NCI-H187 treated with DMSO at 0.1 percent for 48 hours (cell line): Measurements from ENCODE around the gene ARPC4.
"Not testable (repeated sequence)": the region's sequence is repeated elsewhere in the genome, so short reads cannot be mapped to it uniquely, and the experiment has no call there.

ENCODE experiments used
- DNase-seq: peaks from one replicate; lab custom pipeline; 2025; lab: John Stamatoyannopoulos, UW

The ARPC4 gene

DNA sequence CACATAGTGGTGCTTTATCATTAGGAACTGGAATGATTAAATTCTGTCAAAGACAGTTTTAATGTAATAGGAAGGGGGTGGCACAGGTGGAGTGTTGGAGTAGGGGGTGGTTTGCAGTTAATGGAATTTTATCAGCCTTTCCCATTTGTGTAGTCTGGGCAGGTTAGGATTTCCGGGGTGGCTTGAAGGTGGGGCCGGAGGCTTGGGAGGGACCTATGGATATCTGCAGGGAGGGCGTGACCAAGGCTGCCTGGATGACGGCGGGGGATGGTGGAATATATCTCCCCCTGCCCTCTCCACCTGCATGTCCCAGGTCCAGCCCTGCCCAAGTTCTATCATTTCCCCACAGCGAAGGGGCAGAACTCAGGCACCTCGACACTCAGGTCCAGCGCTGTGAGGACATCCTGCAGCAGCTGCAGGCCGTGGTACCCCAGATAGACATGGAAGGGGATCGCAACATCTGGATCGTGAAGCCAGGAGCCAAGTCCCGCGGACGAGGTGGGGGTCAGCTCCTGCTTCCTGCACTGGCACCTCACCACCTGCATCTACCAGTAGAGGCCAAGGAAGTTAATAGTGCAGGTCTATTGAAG lies 32.7 kb downstream of the ARPC4 start:
- no peak for DNase-seq

DNA sequence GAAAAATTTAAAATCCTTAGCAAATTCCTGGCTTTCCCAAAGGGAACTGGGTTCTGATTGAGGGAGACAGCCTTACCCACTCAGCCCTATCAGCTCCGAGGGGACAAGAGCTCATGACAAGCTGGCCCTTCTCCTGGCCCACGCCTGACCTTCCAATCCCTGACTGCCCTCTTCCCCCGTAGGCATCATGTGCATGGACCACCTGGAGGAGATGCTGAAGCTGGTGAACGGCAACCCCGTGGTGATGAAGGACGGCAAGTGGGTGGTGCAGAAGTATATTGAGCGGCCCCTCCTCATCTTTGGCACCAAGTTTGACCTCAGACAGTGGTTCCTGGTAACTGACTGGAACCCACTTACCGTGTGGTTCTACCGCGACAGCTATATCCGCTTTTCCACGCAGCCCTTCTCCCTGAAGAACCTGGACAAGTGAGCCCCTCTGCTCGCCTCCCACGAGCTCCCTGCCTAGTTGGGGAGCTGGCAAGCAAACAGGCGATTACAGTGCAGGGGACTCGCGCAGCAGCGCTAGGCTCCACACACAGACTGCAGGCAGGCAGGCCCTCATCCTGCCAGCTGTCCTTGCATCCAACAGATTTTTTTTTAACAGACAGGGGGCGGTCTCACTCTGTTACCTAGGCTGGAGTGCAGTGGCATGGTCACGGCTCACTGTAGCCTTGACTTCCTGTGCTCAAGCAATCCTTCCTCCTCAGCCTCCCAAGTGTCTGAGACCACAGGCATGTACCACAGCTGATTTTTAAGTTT lies 34.1 kb downstream of the ARPC4 start:
- no peak for DNase-seq

DNA sequence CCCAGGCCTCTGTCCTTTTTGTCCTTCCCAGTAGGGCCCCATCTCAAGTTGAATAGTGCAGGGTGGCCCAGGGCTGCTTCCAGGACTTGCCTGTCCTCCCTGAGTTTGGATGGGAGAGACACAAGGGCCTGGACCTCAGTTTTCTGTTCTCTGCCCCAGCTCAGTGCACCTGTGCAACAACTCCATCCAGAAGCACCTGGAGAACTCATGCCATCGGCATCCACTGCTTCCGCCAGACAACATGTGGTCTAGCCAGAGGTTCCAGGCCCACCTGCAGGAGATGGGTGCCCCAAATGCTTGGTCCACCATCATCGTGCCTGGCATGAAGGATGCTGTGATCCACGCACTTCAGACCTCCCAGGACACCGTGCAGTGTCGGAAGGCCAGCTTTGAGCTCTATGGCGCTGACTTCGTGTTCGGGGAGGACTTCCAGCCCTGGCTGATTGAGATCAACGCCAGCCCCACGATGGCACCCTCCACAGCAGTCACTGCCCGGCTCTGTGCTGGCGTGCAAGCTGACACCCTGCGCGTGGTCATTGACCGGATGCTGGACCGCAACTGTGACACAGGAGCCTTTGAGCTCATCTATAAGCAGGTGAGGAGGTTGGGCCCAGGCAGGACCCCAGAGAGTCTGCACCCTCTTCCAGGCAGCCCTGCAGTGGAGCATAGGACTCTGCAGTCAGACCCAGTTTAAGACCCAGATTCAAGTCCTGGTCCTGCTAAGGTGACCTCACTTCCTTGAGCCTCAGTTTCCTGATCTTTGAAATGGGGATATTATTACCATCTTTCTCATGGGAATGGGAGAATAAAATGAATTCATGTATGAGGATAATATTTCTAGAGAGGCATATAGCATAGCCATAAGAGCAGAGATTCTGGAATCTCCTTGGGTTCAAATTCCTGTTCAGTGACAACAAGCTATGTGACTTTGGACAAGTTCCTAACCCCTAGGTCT lies 36.2 kb downstream of the ARPC4 start:
- DNase-seq = no peak

DNA sequence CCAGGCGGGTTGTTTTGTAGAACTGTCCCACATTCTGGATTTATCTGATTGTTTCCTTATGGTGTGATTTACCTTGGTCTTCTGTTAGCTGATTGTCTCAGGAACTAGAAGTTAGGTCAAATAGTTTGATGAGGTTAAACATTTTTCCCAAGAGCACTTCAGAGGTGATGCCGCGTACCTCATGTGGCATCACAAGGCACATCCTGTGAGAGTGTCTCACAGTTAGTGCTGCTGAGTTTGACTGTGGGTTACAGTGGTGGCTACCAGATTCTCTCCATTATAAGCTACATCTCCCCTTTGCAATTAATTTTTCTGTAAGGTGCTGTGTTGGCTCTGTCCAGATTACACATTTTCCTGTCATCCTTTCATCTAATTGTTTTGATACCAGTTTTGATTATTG lies 38.4 kb downstream of the ARPC4 start:
- DNase-seq = no peak

DNA sequence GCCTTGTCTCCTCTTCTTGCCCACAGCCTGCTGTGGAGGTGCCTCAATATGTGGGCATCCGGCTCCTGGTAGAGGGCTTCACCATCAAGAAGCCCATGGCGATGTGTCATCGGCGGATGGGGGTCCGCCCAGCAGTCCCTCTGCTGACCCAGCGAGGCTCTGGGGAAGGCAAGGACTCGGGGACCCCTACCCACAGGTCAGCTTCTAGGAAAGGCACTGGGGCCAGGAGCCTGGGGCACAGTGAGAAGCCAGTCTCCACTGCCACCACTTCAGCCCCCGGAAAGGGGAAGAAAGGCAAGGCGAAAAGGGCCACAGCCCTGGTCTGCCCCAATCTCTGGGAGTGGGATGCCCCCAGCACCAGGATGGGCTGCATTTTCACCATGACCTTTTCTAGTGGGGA lies 40.2 kb downstream of the ARPC4 start:
- no peak for DNase-seq

DNA sequence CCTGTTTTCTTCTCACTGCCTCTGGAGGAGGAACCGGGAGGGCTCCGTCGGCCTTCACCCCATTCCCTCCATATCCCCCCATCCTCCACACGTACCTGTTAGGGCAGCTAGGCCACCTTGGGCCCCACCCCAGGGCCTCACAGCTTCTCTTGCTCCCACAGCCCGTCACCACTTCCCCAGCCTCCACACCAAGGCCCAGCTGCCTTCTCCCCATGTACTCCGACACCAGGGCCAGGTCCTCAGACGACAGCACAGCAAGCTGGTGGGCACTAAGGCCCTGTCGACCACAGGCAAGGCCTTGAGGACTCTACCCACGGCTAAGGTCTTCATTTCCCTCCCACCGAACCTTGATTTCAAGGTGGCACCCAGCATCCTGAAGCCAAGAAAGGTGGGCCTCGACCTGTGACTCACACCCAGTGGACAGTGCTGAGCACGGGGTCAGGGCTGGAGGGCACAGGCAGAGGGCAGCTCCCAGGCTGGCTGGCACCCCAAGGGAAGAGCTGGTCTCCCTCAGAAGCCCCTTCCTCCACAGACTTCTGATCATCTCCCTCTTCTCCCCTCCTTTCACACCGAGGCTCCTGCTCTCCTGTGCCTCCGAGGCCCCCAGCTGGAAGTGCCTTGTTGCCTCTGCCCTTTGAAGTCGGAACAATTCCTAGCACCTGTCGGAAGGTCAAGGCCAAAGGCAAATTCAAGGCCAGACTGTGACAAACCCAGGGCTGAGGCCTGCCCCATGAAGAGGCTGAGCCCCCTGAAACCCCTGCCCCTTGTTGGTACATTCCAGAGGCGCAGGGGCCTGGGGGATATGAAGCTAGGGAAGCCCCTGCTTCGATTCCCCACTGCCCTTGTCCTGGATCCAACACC lies 41.9 kb downstream of the ARPC4 start:
- DNase-seq = no peak

DNA sequence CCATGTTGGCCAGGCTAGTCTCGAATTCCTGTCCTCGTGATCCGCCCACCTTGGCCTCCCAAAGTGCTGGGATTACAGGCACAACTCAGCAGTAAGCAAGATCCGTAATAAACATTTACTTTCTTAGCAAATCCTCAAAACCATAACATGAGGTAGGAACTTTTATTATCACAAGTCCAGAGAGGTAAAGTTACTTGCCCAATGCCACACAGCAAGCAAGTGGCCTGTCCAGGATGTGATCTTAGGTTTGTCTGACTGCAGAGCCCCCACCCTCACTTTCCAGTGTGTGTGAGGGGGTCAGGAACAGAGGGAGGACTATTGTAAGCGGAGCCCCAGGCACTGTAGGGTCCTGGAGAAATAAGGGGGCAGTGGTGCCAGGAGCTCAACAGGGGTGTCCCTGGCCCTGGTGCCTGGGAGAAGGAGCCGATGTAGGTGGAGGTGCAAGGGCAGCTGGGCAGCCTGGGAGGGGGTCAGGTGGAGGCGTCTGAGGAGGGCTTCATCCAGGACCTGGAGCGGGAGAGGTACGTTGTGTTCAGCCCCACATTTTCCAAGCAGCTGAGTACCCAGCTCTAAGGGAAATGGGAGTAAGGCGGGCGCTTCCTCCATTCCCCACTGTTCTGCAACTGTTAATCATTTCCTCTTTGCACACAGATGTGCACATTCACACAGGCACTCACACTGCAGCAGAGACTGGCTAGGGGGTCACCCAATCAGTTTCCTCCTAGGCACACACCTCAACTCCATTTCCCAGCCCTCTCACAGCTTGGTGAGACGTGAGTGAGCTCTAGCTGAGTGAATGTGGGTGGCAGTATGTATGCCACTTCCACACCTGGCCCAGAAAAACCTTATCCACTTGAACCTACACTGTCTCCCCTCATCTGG lies 45.1 kb downstream of the ARPC4 start:
- no peak for DNase-seq

DNA sequence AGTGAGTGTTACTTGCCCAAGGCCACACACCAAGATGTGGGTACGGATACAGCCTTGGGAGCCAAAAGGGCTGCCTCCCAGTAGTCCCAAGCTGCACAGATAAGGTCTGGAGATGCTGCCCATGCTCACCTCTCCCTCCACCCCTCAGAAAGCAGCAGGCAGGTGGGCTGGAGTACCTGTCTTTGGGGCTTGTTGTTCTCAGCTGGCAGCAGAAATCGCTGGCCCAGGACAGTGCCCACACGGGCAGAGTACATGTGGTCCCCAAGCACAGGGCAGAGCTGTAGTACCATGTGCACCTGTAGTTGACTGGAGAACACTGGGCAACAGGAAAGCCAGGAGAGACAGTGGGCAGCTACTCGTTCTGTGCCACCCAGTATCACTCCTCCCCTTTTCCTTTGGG lies 46.0 kb downstream of the ARPC4 start:
- no peak for DNase-seq

DNA sequence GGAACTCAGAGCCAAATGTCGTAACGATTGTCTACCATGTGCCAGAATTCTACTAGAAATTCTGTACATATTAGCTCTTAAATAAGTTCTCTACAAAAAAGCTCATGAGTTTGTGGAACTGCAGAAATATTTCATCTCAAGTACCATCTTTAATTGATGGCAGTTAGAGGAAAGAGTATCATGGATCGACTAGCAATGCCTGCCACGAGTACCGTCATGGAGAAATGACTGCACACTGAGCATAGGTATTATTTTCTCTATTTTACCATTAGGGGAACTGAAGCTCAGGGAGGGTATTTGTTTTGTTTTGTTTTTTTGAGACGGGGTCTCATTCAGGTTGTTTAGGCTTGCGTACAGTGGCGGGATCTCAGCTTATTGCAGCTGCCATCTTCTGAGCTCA lies 48.1 kb downstream of the ARPC4 start:
- no peak for DNase-seq

DNA sequence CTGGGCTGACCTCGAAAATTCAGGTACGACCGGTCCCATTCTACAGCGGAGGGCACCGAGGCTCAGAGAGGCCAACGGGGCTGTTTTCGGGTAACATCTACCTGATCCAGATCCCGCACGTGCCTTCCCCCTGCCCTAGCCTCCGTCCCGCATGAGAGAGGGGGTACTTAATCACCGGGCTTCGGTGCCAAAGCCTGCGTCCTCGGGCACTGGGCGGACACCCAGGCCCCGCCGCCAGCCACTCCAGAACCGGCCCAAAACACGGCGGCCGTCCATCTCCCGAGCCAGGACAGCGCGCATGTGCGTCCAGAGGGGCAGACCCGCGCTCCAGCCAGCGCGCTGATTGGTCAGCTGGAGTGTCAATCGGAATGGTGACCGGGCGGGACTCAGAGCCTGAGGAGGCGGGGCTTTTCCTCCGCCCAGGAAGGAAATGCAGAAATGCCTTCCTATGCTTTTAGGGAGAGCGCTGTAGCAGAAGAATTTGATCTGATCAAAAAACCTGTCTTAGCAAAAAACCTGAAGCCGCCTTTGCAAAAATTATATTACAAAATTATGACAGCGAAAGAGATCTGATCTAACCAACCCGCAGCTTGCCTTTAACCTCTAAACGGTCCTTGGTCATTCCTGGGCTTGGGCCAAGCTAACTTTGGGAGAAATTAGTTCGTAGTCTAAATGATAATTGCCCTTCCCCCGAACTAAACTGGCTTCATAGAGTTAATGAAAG lies 51.0 kb downstream of the ARPC4 start, which contains the start of gene RPUSD3:
Gene RPUSD3, minus strand, starts transcription at position 294 of the 724 bp plus-strand sequence. Its CDS starts 18 bp downstream, at position 276.
- no peak for DNase-seq

DNA sequence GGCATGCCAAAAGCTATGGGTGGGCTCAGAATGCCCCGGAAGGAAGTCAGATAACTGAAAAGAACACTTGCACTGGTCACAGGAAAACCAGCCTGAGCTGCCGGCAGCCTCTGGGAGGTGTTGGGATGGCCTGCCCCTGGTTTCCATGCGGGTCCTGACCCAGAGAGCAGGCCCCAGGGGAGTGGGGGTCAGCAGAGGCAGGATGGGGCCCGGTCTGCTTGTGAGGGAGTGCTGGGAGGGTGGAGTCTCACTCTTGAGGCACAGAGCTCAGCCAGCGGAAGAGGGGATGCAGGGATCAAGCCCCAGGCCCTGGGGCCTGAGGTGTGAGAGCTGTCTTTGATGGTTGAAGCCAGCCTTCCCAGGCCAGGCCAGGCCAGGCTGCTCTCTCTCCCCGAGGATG lies 53.3 kb downstream of the ARPC4 start:
- no peak for DNase-seq

DNA sequence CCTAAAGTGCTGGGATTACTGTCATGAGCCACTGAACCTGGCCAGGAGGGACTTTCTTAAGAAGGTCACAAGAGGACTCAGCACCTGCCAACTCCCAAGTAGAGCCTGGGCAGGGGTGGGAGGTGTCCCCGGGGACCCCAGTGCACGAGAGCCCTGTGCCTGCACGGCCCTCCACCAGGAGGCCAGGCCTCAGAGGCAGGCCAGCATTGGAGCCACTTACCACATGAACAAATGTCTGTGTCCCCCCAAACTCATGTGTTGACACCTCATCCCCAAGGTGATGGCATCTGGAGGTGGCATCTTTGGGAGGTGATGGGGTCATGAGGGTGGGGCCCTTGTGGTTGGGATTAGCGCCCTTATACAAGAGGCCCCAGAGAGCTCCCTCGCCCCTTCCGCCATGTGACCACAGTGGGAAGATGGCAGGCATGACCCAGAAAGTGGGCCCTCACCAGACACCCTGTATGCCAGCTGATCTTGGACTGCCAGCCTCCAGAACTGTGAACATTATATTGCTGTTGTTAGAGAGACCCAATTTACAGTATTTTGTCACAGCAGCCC lies 54.1 kb downstream of the ARPC4 start:
- no peak for DNase-seq

DNA sequence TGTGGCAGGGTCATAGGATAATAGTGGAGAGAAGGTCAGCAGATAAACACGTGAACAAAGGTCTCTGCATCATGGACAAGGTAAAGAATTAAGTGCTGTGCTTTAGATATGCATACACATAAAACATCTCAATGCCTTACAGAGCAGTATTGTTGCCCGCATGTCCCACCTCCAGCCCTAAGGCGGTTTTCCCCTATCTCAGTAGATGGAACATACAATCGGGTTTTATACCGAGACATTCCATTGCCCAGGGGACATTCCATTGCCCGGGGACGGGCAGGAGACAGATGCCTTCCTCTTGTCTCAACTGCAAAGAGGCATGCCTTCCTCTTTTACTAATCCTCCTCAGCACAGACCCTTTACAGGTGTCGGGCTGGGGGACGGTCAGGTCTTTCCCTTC lies 55.0 kb downstream of the ARPC4 start:
- DNase-seq = not testable (repeated sequence)

DNA sequence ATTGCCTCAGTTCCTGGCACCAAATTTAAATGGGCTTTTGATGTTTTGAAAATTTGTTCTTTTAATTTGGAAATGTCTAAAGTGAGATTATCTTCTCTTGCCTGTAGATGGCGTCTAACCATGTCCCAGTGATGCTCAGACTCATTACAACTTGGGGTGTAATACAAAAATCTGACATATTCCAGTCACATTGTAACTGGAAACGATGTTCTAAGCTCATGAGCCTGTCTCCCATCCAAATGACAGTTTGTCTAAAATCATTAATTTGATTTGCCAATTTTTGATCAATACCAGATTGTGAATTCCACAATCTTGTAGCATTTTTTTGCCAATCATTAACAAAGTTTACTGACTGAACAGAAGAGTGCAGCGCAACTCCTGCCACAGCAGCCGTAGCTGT lies 56.0 kb downstream of the ARPC4 start:
- not testable (repeated sequence) for DNase-seq

DNA sequence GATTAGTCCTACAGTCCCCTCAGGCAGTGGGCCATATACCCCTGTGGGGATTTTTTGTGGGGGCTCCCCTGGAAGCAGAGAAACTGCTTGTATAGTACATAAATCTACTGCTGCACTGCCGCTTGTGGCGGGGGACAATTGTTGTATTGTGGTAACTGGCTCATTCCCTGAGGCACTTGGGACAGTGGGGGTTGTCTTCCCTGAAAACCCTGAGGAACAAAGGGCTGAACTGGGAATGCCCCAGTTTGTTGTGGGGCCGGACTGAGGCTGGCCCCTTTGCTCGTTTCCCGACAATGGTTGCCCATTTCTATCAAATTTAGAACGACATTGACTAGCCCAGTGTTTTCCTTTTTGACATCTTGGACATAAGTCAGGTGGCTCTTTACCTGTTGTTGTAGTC lies 58.5 kb downstream of the ARPC4 start:
- DNase-seq = not testable (repeated sequence)

DNA sequence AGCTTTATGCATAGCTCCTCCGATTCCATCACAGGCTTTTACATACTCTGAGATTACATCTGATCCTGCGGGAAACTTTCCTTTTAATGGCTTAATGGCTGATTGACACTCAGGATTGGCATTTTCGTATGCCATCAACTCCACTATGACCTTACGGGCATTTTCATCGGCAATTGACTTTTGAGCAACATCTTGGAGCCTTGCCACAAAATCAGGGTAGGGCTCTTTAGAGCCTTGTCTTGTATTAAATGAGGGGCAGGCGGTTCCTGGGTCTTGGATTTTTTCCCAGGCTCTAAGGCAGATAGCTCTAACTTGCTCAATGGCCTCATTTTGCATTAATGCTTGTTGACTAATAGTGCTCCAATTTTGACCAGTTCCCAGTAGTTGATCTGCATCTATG lies 59.0 kb downstream of the ARPC4 start:
- not testable (repeated sequence) for DNase-seq

DNA sequence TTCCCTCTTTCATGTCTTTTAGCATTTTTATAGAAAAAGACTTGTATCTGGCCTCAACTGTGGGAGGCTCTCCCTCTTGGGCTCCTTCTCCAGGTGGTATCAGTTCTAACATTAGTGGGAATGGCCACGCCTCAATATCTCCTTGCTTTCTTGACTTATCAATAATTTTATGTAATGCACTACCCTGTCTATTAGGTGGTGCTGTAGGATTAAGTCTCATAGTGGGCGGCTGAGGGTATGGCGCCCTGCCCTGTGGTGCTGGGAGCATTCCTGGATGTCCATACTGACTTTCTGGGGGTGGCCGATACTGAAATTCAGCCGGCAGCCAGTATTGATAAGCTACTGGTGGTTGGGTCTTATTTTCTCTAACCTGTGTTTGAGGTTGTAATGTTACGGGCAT lies 59.6 kb downstream of the ARPC4 start:
- no peak for DNase-seq

DNA sequence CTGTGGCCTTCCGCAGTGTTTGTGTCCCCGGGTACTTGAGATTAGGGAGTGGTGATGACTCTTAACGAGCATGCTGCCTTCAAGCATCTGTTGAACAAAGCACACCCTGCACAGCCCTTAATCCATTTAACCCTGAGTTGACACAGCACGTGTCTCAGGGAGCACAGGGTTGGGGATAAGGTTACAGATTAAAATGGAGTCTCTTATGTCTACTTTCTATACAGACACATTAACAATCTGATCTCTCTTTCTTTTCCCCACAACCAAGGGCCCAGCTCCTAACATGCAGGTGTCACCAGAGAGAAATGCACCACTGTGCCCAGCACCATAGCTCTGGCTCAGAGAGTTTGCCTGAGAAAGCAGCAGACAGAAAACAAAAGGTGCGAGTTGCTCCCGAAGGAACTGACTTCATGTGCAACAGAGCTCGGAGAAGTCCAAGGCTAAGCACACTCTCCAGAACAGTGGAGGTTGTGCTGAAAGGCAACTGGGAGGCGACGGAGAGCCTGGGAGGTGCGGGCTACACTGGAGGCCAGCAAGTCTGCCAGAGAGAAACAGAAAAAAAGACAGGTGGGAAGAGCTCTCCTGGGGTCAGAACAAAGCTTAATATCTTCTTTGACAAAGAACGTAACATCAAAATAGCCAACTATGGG lies 61.5 kb downstream of the ARPC4 start:
- DNase-seq = not testable (repeated sequence)

DNA sequence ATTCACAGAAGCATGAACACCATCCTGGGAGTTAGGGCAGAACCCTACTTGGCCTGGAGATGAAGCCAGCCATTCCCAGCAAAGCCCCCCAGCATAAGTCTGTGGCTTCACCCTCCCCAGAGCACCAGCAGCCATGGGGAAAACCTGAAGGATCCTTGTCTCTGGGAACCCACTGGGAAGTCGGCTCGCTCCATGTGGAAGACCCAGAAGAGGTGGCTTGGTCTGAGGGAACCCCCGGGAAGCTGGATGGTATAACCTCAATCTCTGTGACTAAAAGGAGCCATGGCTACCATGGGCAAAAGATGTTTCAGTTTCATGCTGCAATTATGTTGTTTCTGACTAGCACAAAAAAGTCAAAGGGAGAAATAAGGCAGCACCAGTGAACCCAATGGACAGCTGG lies 62.7 kb downstream of the ARPC4 start:
- no peak for DNase-seq
